IPS DF 19.7 (cell line): Measurements from ENCODE around the gene RHEB.

Experiments
- DNase-seq: peaks from one replicate; pipeline ENCODE4 v3.0.0-alpha.2; 2013; ENCODE audit warnings: low read depth, low spot score

Gene RHEB

DNA sequence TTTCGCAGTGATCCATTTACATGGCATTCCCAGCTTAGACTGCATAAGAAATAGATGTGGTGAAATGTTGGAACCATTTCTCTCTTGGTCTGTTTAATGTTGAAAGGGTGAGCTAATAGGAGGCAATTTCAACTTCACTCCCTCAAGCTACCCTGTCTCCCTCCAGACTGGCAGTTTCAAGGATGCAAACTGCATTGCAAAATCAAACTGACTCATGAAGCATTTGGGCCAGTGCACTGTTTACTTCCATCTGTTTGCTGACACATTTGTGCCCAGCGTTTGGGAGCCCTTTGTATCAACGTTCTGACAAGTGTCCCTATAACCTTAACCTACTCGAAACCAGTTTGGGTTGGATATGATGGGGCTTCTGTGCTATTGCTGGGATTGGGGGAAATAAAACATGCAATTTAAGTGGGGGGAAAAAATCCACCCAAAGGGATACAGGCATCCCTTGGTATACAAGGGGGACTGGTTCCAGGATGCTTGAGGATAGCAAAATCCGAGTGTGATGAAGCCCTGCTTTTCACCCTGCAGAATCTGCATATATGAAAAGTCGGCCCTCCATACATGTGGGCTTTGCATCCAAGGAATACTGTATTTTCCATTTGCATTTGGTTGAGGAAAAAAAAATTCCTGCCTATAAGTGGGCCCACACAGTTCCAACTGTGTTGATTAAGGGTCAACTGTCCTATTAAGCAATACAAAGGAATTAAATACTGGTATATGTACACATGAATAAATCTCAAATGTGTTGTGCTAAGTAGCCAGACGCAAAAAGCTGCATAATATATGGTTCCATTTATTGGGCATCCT, 15.6 kb downstream of the RHEB start:
- DNase-seq, result no peak

DNA sequence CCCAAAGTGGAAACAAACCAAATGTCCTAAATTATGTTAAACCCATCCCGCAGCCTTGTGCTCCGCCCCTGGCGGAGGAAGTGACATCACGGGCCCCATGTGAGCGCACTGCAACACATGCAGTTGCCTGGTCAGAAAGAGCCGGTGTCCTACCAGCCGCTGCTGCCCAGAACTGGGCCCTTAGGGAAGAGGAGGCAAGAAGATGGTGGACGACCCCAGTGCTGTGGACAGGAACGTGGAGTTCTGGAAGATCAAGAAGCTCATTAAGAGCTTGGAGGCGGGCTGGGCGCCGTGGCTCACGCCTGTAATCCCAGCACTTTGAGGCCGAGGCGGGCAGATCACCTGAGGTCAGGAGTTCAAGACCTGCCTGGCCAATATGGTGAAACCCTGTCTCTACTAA, 18.0 kb downstream of the RHEB start:
- DNase-seq, result no peak

DNA sequence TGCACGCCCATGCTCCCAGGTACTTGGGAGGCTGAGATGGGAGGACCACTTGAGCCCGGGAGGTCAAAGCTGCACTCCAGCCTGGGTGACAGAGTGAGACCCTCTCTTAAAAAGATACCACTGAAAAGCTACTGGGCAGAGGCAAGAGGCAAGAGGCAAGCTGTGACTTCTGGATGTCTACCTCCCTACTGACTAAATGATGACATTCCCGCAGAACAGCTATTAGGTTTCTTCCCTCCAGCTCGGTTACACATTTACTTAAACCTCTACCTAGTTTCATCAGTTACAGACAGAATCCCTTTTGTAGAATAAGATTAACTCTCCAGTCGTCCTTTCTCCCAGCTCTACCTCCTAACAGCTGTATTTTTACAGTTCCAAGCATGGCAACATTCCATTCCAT, 21.2 kb downstream of the RHEB start:
- no peak for DNase-seq

DNA sequence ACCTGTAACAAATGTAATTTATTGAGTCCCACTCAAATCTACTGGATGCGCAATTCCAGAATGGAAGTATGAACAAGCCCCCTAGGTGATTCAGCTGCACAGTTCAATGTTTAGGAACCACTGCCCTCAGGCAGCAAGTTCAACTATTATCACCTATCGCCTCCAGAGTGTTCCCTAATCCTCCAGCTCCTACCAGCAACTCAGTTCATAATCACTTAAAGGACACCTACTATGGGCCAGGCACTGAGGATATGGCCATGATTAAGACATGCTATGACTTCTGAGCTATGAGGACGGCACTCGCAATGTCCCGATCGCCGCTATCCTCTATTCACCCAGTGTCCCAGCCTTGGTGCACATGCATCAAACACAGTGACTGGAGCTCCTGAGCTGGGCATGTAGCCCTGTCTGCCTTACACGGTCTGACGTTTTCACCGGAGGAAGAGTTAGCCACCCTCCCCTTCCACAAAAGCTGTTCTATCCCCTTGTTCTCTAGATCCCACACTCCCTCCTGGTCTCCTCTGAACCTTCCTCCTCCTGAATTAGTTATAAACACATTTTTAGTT, 22.3 kb downstream of the RHEB start:
- no peak for DNase-seq

DNA sequence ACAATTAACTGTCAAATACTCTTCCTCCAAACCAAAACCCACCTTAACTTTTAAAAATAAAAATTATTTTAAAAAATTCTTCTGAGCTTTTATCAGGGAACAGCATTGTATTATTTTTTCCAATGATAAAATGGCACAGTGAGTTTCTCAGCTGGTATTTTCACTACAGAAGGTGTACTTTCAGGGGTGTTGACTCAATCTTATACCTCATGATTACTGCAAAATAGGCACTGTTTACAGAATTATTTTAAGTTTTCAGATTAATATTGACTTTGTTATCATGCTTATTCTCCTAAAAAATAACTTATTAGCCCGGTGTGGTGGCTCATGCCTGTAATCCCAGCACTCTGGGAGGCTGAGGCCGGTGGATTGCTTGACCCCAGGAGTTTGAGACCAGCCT, 24.3 kb downstream of the RHEB start:
- no peak for DNase-seq

DNA sequence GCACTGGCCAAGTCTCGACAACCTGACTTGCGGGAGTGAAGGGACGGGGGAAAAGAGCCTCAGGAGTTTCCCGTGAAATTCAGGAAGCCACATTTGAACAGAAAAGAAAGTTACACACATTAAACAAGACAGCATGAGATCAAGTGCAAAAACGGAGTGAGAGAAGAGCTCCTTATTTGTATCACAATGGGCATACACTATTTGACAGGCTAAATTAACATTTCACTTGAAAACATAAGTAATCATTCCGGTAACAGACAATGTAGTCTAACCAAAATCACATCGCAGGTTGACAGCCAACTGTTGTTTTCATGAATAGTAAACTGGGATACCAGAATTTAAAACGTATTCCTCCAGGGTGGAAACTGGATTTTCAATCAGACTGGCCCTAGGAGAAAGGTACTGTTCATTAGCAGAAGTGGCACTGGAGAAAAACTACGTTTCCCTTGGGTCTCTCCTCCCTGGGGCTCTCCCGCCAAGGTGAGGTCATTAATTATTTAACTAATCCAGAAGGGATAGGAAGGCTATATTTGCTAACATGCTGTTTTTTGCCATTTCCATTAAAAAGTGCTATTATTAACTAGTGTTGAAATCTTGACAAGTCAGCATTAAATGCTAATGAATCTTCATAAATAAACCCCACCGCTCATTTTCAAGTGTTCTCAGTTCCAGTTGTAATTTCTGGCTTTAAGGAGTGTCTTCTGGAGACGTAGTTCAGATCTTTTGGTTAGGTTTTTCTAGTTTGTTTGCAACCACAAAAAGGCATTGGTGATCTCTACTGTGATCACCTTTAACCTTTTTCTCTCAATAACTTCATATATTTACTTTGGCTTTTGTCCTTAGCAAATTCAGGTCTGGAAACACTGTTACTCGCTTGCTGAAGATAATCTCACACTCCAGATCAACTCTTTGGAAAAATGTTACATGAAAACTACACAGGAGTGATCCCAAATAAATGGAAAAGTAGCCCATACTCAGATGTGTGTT, 25.1 kb downstream of the RHEB start:
- no peak for DNase-seq

DNA sequence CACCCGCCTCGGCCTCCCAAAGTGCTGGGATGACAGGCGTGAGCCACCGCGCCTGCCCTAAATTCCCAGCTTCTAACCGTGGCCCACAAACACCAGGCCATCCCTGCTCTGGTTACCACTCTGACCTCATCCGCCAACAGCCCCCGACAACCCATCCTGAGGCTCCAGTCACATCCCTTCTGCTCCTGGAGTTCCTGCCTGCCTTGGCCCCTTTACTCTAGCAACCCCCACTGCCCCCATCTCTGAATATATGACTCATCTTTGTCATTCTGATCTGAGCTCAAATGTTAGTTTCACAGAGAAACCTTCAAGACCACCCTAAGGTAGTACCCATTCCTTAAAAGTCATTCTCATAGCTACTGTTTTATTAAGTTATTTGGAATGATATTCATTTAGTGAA, 26.6 kb downstream of the RHEB start:
- no peak for DNase-seq

DNA sequence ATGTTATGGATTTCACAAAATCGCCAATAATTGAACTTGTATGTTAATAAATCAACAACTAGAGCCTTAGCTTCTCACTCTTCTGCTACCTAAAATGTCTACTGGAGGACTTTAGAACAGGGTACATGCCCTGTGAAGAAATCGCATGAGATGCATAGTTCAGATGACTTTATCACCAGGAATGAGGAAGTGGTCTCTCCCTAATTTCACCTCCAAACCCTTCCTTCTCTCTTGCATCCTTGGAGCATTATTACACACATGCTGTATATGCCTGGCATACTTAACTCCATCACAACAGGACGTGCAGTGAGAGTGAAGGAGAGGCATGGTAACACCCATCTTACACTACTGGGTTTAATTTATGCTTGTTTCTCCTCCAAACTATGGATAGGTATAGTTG, 27.8 kb downstream of the RHEB start:
- no peak for DNase-seq

DNA sequence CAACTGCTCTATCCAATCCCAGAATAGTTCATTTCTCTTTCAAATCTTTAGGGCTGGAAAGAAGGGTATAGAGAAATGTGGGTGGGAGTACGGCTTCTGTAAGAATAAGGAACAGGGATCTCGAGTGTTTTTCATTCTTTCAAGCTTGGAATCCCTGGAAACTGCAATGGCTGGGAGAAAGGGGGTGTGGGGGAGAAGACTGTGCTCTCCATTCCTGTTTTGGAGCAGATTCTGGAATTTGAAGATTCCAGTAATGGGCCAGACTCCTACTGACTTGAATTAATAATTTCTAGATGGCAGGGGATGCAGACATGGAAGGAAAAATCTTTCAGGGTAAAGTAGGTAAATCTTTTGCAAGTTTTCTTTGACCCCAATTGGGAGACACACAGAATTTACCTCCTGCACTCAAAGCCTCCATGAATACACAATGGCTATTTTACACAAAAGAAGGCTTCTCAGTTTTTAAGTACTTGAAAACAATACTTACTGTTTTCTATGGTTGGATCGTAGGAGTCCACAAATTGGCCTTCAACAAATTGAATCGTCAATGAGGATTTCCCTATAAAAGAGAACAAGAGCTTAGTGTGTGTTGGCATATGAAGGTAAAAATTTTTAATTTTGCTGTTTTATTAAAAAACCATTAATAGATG, 29.1 kb downstream of the RHEB start:
- DNase-seq, result no peak

DNA sequence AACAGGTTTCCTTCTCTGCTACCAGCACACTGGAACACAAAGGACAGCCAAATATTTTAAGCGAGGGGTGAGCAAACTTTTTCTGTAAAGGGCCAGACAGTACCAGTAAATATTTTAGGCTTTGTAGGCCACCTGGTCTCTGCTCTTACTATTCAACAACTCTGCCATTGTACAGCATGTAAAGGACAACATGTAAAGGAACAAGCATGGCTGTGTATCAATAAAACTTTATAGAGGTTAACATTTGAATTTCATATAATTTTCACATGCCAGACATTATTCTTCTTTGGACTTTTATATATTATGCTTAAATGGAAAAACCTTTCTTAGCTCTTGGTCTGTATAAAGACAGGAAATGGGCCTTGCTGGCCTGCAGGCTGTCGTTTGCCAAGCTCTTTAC, 30.2 kb downstream of the RHEB start:
- no peak for DNase-seq

DNA sequence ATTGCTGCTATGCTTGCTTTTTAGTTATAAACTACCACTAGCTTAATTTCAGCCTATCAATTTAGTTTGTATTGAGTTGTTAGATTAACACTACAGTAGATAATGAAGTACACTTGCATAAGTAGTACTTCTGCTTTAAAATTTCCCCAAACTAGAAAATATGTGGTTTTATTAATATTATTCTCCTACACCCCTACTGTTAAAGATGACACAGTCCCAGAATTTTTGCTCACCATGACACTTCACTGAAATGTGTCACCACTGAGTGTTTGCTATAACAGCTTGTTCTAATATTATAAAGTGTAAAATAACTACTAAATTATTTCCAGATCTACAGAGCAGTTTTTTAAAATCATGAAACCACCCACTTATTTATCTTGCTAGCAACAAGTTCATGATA, 31.6 kb downstream of the RHEB start:
- no peak for DNase-seq

DNA sequence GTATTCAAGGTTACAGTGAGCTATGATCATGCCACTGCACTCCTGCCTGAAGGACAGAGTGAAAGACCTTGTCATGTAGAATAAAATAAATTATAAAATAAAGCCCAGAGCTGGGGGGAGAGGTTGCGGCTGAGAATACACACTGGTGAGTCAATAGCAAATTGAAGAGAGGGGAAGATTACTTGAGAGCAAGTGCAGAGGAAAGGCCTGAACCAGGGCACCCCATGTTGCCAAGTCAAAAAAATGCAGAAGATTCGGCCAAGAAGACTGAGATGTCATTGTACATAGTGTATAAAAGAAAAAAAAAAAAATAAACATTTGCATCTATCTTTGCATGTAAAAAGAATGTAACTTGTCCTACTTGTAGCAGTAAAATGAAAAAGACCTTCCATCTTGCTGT, 32.5 kb downstream of the RHEB start:
- no peak for DNase-seq

DNA sequence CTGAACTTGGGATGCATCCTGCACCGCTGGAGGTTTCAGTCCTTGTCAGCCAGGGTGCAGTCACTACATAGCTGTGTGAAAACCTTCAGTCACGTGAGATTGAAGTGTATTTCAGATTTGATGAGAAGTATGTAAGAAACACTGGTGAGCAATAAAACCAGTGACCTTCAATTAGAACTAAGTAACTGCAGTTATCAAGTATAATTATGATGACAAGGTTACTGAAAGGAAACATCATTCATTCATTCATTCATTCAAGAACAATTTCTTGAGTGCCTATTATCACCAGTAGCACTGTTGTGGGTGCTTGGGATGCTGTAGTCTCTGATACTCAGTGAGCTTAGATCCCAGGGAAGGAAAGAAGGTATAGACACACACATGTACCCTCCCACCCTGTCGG, 33.6 kb downstream of the RHEB start:
- DNase-seq, result no peak

DNA sequence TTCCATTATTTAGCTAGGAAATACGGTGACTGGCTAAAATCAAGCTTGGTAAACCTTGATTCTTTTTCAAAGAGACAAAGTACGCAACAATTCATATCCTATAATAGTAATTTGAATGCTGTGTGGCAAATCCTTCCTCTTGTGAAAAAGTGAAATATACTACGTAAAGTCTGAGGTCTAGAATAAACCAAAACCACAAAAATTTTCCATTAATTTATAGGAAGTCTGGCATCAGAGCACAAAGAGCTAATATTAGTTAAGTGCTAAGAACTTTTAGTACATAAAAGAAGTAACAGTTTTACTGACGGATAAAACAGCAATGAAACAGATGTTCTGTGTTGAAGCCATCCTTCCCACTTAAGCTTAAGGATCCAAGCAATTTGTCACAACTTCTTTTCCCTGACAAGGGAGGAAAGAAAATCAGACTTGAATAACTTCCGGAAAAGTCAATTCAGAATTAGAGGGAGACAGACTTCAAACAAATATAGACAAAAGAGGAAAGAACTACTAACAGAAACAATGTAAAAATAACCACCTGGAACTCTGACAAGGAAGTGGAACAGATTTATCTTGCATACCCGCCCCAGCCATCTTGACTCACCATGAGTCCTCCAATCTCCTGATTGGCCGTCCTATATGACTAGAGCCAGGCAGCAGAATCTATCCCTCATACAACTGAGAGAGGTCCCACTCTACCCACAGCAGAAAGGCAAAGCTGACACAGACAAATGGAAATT, 34.6 kb downstream of the RHEB start:
- DNase-seq, result no peak

DNA sequence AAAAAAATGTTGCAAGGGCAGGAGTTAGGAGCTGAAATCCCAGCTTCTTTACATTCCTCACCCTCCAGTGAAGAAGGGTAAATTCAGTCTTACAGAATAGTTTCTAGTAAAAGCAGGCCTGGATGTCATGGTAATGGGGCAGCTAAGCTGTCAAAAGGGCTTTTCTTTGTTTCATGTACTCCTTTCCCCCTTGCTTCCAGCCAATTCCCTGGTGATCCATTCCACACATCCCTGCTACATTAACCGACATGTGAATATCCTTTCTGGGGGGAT, 36.0 kb downstream of the RHEB start:
- no peak for DNase-seq

DNA sequence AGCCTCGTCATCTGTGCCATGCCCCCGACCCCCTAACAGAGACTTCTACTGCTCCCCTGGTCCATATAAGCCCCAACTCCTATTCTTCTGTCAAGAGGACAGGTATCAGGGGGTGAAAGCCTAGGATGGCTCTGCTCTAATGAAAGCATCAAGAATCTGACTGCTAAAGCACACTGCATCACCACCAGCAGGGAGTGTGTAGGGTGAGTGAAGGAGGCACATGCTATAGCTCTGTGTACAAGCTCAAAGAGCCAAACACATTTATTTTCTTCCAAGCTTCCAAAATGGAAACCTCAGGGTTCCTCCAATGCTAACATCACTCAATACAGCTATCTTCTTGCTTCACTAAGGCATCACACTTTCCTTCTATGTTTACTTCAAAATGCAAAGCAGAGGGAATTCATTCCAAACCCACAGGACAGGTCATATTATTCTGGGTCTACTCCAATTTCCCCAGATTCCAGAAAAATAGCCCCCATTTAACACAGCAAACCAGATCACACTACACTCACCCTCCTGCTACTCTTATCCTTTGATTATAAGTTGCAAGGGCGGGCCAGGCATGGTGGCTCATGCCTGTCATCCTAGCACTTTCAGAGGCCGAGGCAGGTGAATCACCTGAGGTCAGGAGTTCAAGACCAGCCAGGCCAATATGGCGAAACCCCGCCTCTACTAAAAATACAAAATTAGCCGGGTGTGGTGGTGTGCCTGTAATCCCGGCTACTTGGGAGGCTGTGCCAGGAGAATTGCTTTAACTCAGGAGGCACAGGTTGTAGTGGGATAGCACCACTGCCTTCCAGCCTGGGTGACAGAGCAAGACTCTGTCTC, 36.6 kb downstream of the RHEB start:
- no peak for DNase-seq

DNA sequence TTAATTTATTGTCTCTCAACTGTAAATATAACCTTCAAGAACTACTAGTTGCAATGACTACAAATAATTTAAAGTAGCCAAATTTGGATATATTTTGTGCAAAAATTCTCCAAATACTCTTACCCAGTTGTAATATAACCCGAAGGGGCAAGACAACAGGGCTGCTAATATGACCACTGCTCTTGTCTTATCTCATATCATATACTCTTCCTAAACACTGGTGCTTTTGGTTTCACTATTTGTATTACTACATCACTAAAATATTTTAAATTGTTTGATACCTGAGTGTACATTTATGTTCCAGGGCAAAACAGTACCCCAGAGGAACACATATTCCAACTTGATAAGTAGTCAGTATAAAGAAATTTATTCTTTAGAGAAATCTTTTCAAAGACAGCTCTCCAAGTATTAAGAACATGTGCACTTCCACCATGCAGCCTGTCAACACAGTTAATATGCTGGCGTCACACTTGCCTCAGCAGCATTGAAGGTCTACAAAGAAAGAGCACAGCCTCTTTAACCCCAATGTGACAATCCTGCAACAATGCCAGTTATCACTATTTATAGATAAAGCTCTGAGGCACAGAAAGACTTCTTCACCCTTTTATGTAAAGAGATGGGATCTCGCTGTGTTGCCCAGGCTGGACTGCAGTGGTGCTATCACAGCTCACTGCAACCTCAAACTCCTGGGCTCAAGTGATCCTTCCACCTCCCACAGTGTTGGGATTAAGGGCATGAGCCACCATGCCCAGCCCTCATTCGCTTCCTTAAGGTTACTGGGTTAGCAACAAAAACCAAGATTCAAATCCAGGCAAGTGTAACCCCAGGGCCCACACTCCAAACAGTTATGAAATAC, 37.8 kb downstream of the RHEB start:
- DNase-seq, result no peak

DNA sequence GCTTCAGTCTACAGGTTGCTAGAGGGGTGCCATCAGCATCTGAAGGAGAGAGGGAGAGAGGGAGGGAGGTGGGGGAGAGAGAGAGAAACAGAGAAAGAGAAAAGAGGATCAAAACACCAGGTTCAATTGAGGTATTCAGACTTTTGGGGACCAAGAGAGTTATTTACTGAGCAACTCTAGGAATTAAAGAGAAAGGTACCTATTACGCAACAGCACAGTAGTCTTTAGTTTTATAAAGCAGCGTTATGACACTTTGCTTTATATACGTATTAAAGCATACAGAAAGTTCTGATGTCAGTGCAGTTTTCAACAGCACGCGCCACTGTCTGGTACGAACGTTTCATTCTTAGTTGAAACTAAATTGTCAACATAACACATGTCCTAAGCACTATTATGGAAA, 41.8 kb downstream of the RHEB start:
- DNase-seq, result no peak

DNA sequence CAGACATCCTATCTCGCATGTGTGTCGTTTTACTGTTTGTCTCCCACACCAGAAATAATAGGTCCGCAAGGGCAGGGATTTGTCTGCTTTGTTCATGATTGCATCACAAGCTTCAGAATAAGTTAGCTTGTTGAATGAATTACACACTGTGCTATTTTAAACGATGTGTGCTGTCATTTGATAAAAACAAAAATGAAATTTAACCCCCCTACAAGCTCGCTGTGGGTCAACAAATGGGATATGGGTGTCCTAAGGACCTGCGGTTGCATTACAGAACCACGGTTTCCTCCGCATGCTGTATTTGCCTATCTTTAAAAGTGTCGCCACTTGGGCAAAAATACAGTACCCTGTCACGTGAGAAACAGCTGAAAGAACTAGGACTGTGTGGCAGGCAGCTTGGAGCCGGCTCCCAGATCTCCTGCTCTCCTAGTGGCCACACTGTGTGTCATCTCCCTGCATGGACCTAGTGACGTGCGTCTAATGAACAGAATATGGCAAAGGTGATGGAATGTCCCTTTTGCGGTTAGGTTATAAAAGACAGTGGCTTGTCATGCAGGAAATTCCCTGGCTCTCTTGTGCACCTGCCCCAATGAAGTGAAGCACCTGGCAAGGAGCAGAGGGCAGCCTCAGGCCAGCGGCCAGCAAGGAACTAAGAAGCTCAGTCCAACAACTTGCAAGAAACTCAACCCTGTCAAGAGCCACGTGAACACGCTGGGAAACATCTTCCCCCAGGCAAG, 46.9 kb downstream of the RHEB start:
- no peak for DNase-seq
